HG03520 (cell line): ENCODE results near the gene APBB1IP.
"Not testable (repeated sequence)": the region's sequence is repeated elsewhere in the genome, so short reads cannot be mapped to it uniquely, and the experiment has no call there.

Source experiments
- ATAC-seq: cut with Tn5 transposase; IDR thresholded peaks from one replicate; pipeline ENCODE4 v1.9.1; 2021; ENCODE audit warnings: mild to moderate bottlenecking, moderate library complexity; ENCODE audit not compliant: unreplicated experiment

APBB1IP gene

DNA sequence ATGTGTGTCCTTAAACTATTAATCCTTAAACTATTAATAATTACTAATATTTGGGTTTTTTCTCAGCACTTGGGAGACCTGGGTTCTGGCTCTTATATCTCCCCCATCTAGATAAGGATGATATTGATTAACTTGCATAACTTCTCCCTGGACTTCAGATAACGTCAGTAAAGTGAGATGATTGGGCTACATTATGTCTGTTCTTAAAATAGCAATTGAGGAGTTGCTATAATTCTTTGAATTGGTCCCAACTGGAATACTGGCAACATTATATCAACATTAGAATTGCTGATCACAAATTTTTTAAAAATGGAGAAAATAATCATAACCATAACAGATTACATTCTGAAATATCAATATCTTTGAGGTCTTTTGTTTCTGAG, 1.9 kb downstream of the APBB1IP start:
- no peak for ATAC-seq

DNA sequence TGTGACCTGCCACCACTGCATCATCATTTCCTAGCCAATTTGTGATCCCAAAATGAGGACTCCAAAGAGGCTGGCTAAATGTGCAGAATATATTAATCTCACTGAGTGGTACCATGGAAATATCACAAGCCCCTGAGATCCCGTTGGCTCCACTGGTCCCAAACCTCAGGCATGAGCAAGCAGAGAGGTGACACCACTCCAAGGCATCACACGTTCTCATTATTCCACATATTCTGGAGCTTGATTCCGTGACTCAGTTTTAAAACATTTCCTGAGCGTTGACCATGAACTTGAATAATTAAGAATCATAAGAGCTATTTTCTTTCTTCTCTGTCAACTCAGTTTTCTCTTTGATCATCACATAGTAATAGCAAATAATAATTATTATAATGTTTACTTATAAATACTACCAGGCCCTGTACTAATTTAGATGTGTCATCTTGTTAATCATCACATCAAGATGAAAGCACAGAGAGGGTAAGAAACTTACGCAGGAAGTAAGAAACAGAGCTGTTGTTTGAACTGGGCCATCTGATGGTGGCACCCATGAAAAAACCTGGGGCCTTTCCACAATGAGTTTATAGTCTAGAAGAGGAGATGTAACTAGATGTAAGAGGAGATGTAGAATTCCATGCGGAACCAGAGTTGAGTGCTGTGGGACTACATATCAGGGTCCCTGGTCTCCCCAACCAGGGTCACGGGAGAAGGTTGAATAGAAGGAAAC, 3.5 kb downstream of the APBB1IP start:
- no peak for ATAC-seq

DNA sequence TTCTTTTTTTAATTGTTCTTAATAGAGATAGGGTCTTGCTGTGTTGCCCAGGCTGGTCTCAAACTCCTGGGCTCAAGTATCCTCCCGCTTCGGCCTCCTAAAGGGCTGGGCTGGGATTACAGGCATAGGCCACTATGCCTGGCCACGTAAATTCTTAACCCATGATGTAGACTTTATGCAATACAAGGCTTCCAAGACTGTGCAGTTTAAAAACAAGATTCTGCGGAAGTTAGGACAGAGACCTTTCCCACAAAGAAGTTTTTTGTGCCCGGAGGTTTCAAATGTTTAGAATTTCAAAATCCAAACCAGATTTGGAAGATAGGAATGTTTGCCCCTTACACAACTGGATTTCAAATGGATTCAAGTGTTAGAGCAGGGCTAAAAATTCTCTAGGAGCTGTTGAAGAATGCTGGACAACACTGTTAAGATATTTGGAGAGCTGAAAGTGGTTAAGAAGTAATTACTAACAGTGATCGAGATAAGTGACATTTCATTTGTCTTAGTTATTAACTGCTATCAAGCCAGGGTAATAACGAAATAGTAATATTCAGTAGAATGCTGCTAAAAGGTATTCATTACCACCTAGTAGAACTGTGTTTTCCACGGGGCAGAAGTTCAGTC, 7.4 kb downstream of the APBB1IP start:
- no peak for ATAC-seq

DNA sequence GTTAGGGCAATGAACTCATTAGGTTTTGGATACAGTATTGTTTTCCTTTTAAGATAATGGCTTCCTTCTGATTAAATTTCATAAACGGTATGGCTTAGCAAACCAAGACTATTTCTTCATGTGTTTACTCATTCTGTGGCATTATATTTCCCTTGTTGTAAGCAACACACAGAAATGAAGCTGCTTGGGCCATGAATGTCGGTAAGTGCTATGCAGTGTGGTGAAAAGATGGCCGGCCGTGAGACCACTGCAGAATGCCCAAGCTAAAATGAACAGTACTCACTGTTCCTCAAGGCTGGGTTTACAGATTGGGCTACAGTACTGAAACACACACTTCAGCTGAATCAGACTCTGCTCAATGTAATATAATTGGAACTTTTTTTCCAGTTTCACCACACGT, 8.1 kb downstream of the APBB1IP start:
- ATAC-seq: no peak

DNA sequence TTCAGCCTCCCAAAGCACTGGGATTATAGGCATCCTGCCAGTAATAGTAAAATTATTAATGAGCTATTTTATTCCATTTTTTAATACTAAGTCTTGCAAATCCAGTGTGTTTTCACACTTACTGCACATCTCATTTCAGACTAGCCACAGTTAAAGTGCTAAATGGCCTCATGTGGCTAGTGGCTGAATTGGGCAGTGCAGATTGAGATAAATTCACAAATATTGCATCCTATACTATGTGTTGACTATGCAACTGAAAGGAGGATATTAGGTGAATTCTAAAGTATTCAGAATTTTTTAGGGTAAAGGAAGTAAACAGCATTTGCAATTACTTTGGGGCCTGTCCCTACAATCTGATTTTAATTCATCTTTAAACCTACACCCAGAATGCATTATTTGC, 10.2 kb downstream of the APBB1IP start:
- peak; percentile 35 for ATAC-seq

DNA sequence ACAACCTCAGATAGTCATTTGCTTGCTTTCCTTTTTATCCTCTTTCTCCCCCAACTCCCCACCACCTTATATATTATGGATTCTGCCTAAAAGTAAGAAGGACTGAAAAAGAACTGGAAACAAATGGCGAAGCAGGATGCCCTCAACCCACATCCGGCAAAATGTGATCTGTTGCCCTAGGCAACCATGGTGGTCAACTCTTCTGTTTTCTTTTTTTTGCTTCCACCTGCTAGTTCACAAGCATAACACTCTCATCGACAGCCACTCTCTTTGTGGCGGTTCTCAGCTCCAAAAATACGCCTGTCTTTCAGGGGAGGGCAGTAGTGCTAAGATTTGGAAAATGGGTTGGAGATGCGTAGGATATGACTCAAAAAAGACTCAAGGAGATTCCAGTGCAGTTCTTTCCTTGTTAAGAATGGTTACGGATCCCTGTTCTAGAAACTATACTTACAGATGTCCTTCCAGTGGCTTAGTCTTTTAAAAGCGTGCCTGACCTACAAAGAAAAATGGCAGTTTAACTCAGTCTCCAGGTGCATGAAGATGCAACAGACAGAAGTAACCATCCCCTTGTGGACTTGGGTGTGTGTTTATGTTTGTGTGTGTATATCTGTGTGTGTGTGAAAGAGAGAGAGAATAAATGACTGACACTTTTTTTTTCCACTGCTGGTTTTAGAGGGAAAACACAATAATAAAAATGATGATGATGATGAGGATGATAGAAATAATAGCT, 10.7 kb downstream of the APBB1IP start:
- peak; percentile 89 for ATAC-seq

DNA sequence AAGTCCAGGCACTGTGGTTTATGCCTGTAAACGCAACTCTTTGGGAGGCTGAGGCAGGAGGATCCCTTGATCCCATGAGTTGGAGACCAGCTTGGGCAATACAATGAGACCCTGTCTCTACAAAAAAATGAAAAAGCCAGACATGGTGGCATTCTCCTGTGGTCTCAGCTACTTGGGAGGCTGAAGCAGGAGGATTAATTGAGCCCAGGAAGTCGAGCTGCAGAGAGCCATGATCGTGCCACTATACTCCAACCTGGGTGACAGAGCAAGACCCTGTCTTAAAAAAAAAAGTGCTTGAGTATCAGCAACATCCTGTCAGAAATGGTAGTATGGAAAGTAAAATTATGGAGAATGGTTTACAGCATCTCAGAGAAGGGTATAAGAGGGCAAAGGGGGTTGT, 11.6 kb downstream of the APBB1IP start:
- no peak for ATAC-seq

DNA sequence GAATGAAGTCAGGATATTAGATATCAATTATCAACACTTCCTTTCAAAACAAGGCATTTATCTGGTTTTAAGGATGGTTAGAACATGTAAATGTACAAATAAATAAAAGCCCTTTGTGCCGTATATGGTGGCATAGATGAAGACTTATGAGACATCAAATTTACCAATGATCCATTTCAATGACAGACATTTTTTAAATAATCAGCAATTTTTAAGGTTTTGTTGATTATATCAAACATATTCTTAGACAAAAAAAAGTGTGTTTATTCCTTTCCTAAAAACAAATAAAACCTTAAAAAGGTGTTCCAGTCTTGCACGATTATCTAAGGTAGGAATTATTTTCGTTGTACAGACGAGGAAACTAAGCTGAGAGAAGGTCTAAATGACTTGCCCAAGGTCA, 13.8 kb downstream of the APBB1IP start:
- no peak for ATAC-seq

DNA sequence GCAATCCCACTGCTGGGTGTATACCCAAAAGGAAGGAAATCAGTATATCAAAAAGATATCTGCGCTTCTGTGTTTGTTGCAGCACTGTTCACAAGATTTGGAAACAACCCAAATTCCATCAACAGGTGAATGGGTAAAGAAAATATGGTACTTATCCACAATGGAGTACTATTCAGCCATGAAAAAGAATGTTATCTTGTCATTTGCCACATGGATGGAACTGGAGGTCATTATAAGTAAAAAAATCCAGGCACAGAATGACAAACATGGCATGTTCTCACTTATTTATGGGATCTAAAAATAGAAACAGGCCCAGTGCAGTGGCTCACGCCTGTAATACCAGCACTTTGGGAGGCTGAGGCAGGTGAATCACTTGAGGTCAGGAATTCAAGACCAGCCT, 15.7 kb downstream of the APBB1IP start:
- ATAC-seq: no peak

DNA sequence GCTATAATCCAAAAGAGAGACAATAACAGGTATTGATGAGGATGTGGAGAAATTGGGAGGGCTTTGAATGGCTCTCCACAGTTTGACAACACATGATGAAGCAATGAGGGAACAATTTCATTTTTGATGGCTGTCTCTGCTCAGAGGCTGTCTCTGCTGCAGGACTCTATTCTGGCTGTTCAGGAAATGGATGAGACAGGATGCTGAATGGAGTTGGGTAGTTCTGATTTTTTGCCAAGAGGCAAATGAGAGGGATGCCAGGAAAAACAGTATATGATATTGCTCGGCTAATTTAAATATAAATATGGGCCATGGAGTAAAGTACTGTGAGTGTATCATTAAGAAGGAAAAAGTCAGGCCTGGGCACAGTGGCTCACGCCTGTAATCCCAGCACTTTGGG, 16.8 kb downstream of the APBB1IP start:
- no peak for ATAC-seq

DNA sequence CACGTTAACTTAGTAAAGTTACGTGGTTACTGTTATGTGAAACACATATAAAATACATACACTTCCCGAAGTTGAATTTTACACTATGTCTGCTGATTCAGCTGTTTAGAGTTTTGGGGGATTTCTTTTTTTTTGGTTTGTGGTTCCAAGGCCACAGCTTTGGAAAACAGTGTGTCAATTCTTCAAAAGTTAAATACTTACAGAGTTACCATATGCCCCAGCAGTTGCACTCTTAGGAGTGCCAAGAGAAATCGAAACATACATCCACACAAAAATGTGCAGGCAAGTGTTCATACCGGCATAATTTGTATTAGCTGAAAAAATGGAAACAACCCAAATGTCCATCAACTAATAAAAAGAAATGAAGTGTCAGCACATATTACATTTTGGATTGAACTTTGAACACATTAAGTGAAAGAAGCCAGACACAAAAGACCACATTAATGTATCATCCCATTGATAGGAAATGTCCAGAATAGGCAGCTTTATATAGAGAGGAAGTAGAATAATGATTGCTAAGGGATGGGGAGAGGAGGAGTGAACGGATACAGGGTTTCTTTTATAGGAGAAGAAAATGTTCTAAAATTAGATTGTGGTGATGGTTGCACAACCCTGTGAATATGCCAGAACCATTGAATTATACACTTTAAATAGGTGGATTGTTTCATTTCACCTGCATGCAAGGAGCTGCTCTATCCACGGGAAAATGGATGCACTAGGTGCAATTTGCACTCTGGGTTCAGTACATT, 17.6 kb downstream of the APBB1IP start:
- ATAC-seq: no peak

DNA sequence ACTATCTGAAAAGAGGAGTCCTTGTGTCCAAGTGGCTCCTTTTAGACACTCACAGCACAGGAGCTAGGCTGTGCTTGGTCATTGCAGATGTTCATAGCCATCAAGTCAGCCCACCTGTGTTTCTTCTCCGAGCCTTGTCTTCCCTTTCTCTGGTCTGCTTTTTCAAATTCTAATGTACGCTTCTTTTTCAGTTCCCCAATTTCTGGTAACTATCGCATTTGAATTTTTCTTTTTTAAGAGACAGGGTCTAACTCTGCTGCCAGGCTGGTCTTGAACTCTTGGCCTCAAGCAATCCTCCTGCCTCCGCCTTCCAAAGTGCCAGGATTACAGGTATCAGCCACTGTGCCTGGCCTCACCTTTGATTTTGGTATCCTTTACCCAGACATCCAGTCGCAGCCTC, 18.9 kb downstream of the APBB1IP start:
- ATAC-seq: peak; percentile 90

DNA sequence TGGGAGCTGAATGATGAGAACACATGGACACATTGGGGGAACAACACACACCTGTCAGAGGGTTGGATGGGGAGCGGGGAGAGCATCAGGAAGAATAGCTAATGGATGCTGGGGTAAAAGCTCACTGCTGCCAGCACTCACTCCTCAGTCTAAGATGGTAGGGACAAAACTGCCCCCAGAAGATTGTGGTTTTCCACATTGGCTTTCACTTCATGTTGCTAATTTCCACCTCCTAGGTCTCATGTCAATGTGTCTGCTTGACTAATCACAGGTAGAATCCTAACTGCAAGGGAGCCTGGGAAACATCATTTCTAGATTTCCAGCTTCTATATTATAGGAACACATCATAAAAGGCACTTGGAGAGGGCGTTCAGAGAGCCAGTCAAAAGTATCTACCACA, 22.6 kb downstream of the APBB1IP start:
- no peak for ATAC-seq

DNA sequence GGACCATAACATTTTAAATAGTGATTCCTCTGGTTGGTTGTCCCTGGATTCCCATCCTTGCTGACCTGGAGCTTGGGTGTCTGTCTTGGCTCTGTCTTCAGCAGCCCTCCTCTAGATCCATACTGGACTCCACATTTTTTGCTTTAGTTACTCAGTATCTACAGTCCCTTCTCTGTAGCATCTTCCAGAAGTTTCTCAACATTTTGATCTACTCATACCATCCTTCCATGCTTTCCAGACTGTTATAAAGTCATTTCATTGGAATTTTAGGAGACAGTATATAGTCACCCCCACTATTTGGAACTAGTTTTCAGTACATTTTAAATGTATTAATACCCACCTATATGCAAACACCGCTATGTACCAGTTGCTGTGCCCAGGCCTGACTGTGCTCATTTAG, 25.8 kb downstream of the APBB1IP start:
- ATAC-seq: no peak

DNA sequence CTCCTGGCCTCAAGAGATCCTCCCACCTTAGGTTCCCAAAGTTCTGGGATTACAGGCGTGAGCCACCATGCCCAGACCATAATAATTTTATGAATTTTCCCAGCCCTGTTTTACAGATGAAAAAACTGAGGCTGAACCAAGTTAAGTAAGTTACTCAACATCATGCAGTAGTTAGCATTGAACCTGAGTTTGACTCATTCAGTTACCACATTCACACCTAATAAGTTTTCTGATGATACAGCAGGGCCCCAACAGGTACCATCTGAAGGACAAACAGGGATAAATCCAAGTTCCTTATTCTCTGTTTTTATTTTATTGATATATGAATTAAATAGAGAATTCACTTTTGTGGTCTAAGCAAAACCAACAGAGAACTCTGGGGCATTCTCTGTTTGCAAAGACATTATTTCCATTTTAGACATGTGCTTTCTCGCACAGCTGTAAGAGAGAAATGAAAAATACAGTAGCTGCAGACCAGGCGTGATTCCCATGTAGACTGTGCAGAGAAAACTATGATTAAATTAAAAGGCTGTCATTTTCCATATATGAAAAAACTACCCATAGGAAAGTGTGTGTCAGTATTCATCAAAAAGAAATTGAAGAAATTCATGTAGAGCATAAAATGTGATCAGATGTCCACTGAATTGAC, 26.6 kb downstream of the APBB1IP start:
- no peak for ATAC-seq

DNA sequence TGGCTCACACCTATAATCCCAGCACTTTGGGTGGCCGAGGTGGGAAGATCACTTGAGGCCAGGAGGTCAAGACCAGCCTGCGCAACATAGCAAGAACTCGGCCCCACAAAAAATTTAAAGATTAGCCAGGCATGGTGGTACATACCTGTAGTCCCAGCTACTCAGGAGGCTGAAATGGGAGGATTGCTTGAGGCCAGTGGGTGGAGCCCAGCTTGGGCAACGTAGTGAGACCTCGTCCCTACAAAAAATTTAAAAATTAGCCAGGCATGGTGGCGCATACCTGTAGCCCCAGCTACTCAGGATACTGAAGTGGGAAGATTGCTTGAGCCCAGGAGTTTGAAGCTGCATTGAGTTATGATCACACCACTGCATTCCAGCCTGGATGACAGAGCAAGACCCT, 28.4 kb downstream of the APBB1IP start:
- not testable (repeated sequence) for ATAC-seq

DNA sequence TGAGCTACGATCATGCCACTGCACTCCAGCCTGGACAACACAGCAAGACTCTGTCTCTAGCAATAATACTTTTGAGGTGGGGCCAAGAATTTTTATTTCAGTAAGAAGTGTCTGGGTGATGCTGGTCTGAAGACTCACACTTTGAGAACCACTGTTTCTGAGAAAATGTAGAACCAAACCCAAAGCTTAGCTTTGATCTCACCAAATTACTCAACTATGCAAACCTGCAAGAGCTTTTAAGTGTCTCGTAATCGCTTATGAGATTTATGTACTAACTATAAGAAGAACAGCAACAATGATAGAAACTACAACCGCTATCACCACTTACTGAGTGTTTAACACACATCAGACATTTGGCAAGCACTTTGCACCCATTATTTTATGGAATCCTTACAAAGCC, 29.5 kb downstream of the APBB1IP start:
- ATAC-seq: no peak

DNA sequence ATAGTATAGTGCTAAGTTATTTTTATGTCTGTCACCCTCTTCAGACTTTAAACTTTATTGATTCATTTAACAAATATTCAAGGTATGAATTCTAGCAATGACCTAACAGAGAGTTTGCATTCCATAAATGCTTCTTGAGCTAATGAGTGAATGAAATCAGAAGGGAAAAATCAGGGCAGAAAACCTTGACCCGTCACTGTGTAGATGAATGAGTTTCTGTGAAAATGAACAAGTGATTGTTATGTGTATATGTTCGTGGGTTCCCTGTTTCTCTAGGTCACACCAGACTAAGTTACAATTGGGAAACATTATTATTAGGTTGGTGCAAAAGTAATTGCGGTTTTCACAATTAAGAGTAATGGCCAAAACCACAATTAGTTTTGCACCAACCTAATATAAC, 30.1 kb downstream of the APBB1IP start:
- no peak for ATAC-seq

DNA sequence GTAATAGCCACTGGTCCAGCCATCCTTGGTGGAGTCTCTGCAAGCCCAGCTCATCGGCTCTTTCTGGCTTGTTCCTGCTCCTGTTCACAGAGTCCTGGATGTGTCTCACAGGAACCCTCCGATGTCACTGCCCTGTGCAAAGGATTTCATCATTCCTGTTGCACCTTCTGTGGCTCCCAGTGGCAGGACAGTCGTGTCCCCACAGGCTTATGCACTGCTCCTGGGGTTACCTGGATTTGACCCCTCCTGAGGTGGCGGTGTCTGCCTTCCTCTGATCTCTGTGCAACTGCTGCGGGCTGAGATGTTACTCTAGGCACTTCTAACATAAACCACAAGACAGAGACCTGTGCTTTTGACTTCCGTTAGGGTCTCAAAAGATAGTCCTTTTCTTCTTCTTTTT, 30.6 kb downstream of the APBB1IP start:
- ATAC-seq: peak; percentile 68

DNA sequence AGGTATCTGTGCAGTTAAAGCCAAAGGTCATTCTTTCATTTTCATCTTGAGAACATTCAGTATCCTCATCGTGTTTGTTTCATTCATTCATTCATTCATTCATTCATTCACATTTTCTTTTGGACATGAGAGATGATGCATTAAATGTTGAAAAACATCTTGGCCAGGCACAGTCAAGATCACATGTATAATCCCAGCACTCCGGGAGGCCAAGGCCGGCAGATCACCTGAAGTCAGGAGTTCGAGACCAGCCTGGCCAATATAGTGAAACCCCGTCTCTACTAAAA, 34.3 kb downstream of the APBB1IP start:
- ATAC-seq: no peak

DNA sequence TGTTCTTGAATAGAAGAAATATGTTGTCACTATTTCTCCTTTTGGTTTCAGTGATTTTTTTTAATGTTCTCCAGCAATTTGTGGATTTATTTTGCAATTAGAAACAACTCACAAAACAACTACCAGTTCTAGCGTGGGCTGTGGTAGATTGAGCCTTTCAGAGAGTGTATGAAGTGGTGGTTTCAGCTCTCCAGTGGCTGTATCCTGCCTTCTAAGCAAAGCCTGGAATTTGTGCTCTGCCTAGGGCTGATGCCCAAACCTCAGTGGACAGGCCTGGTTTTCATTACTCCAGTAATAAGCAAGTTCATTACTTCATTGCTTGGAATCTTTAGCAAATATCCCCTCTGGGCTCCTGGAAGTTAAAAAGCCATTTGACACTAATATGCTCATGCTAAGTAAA, 35.9 kb downstream of the APBB1IP start:
- no peak for ATAC-seq
